HCT116 (cell line): ENCODE measurements around the gene C2orf76.

Experiments
- CEBPB ChIP-seq: IDR thresholded peaks from 2 replicates; pipeline ENCODE4 v1.6.1; 2012; ENCODE audit warnings: low read depth
- POLR2A ChIP-seq: IDR thresholded peaks from 2 replicates; pipeline ENCODE4 v1.7.0; 2011; ENCODE audit warnings: borderline replicate concordance; ENCODE audit not compliant: insufficient read depth, insufficient read length; ENCODE audit errors: extremely low read depth
- YY1 ChIP-seq: IDR thresholded peaks from 2 replicates; pipeline ENCODE4 v1.6.1; 2011; ENCODE audit warnings: low read length, low read depth, moderate library complexity, mild to moderate bottlenecking; ENCODE audit not compliant: insufficient replicate concordance; ENCODE audit errors: extremely low read depth
- TF ChIP-seq, protein P1 (sequence below), 3 experiments: fragments of 200-600 bp in 1 of 3; sonication (generic) in 1 of 3; IDR thresholded peaks in 2 of 3; conservative IDR thresholded peaks in 1 of 3; 2 replicates each; pipeline ENCODE4 v1.5.1; 2012 to 2017; ENCODE audit warnings: low read depth in 2 of 3, low read length in 2 of 3, antibody characterized with exemption in 1 of 3, borderline replicate concordance in 1 of 3, control low read depth in 1 of 3, mild to moderate bottlenecking in 1 of 3, mixed read lengths in 1 of 3, mixed run types in 1 of 3, moderate library complexity in 1 of 3; ENCODE audit not compliant: insufficient read depth in 1 of 3

DNA sequence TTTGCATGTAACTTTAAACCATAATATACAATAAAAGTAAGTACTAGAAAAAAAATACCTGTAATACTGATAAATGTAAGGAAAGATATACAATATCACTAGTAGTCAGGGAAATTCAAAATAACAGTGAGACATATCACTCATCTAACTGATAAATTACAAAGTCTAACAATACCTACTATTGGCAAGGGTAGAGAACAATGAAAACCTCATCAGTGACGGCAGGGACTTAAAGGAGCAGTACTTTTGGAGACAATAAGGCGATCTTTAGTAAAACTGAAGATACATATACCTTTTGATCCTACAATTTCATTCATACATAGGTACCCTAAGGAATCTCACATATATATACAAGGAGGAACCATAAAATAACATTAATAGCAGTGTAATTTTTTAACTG is 24.9 kb downstream of the C2orf76 start:
- TF ChIP-seq YY1 (no peak), CEBPB (no peak), POLR2A (no peak)
- TF ChIP-seq, protein P1, sequence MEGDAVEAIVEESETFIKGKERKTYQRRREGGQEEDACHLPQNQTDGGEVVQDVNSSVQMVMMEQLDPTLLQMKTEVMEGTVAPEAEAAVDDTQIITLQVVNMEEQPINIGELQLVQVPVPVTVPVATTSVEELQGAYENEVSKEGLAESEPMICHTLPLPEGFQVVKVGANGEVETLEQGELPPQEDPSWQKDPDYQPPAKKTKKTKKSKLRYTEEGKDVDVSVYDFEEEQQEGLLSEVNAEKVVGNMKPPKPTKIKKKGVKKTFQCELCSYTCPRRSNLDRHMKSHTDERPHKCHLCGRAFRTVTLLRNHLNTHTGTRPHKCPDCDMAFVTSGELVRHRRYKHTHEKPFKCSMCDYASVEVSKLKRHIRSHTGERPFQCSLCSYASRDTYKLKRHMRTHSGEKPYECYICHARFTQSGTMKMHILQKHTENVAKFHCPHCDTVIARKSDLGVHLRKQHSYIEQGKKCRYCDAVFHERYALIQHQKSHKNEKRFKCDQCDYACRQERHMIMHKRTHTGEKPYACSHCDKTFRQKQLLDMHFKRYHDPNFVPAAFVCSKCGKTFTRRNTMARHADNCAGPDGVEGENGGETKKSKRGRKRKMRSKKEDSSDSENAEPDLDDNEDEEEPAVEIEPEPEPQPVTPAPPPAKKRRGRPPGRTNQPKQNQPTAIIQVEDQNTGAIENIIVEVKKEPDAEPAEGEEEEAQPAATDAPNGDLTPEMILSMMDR (IDR thresholded peaks at IDR 0.05 in 2 of 3, conservative IDR thresholded peaks at IDR 0.05 in 1 of 3; ENCODE audit: borderline replicate concordance in 1 of 3, insufficient read depth in 1 of 3, low read depth in 2 of 3, low read length in 2 of 3): no peak
